Inflammatory macrophage (primary cell): ENCODE data around the gene HCK.

Experiments used
- DNase-seq, 2 donors: peaks; one replicate each; pipeline ENCODE4 v3.0.0-alpha.2; 2020 to 2022
- total RNA-seq, 18 experiments: gene quantifications; one replicate each; lab custom pipeline; 2026; ENCODE audit warnings: mixed read lengths in 6 of 18, inconsistent platforms in 2 of 18; lab: John Stamatoyannopoulos, UW

Gene HCK
- total RNA-seq: 167 to 859 (median 439) reads per million in 18 experiments

GRCh38 chr20:32052090-32052777, at the start of gene HCK:
Gene HCK, plus strand, starts transcription at chr20:32052242.
- peak; percentile 89 for DNase-seq

- DNase-seq: no peak
These were observed 48.7 kb upstream of the HCK start for GRCh38 chr20:32003325-32003724.

- peak; percentile 45 to 53 for DNase-seq
These were observed 47.1 kb upstream of the HCK start for GRCh38 chr20:32004963-32005362.

- DNase-seq: no peak
These were observed 46.0 kb upstream of the HCK start for GRCh38 chr20:32006053-32006452.

- no peak for DNase-seq
These were observed 44.9 kb upstream of the HCK start for GRCh38 chr20:32006841-32007786.

- DNase-seq: no peak
These were observed 44.0 kb upstream of the HCK start for GRCh38 chr20:32007787-32008616.

GRCh38 chr20:32009564-32009963, 42.5 kb upstream of the HCK start:
- no peak for DNase-seq

- DNase-seq: no peak
These were observed 41.9 kb upstream of the HCK start, which contains the start of gene CCM2L for GRCh38 chr20:32010101-32010500. Gene CCM2L, plus strand, starts transcription at chr20:32010438. Its CDS starts 17 bp downstream, at chr20:32010455.

GRCh38 chr20:32010666-32011065, 41.4 kb upstream of the HCK start:
- no peak for DNase-seq

- no peak for DNase-seq
These were observed 39.8 kb upstream of the HCK start for GRCh38 chr20:32012159-32012688.

GRCh38 chr20:32013326-32013725, 38.7 kb upstream of the HCK start:
- no peak for DNase-seq

GRCh38 chr20:32017711-32018251, 34.3 kb upstream of the HCK start:
- no peak for DNase-seq

GRCh38 chr20:32018269-32019155, 33.5 kb upstream of the HCK start:
- DNase-seq: no peak

GRCh38 chr20:32019156-32019510, 32.9 kb upstream of the HCK start:
- no peak for DNase-seq

GRCh38 chr20:32019563-32020463, 32.2 kb upstream of the HCK start:
- DNase-seq: no peak

- no peak for DNase-seq
These were observed 31.0 kb upstream of the HCK start for GRCh38 chr20:32021091-32021490.

GRCh38 chr20:32024683-32025295, 27.3 kb upstream of the HCK start:
- DNase-seq: no peak

GRCh38 chr20:32027643-32028042, 24.4 kb upstream of the HCK start:
- no peak for DNase-seq

- DNase-seq: no peak
These were observed 23.2 kb upstream of the HCK start for GRCh38 chr20:32028647-32029372.
